NCI-H2171 treated with DMSO at 0.1 percent for 48 hours (cell line): ENCODE measurements around the gene COMTD1.
"Not testable (repeated sequence)": the region's sequence is repeated elsewhere in the genome, so short reads cannot be mapped to it uniquely, and the experiment has no call there.

Experiments
- DNase-seq: peaks from one replicate; lab custom pipeline; 2025; lab: John Stamatoyannopoulos, UW

The COMTD1 gene

GRCh38 chr10:75223507-75223906 lies 12.2 kb downstream of the COMTD1 start:
- no peak for DNase-seq

GRCh38 chr10:75221492-75221891 lies 14.3 kb downstream of the COMTD1 start:
- not testable (repeated sequence) for DNase-seq

GRCh38 chr10:75220274-75220673 lies 15.5 kb downstream of the COMTD1 start:
- DNase-seq: no peak

- no peak for DNase-seq
Measured at GRCh38 chr10:75212343-75212742, 23.4 kb downstream of the COMTD1 start.

- no peak for DNase-seq
Measured at GRCh38 chr10:75211007-75211691, 24.6 kb downstream of the COMTD1 start.

GRCh38 chr10:75210282-75211006 lies 25.3 kb downstream of the COMTD1 start, which contains the start of gene VDAC2:
VDAC2 (plus strand) TSS chr10:75210796; CDS start chr10:75211159, 363 bp downstream.
- peak; percentile 85 for DNase-seq

- peak; percentile 69 for DNase-seq
Measured at GRCh38 chr10:75209921-75210281, 25.9 kb downstream of the COMTD1 start.

- peak; percentile 25 for DNase-seq
Measured at GRCh38 chr10:75209086-75209920, 26.5 kb downstream of the COMTD1 start.

GRCh38 chr10:75208181-75208580 lies 27.6 kb downstream of the COMTD1 start:
- peak; percentile 7 for DNase-seq

- no peak for DNase-seq
Measured at GRCh38 chr10:75207857-75208144, 28.0 kb downstream of the COMTD1 start.

- DNase-seq: no peak
Measured at GRCh38 chr10:75207079-75207856, 28.5 kb downstream of the COMTD1 start.

GRCh38 chr10:75206638-75207037 lies 29.1 kb downstream of the COMTD1 start:
- peak; percentile 25 for DNase-seq

- DNase-seq: no peak
Measured at GRCh38 chr10:75205908-75206307, 29.8 kb downstream of the COMTD1 start.

- no peak for DNase-seq
Measured at GRCh38 chr10:75203724-75204123, 32.0 kb downstream of the COMTD1 start.

- not testable (repeated sequence) for DNase-seq
Measured at GRCh38 chr10:75203046-75203620, 32.6 kb downstream of the COMTD1 start.

GRCh38 chr10:75202321-75203045 lies 33.3 kb downstream of the COMTD1 start:
- no peak for DNase-seq

GRCh38 chr10:75201793-75202307 lies 33.9 kb downstream of the COMTD1 start:
- no peak for DNase-seq

- DNase-seq: not testable (repeated sequence)
Measured at GRCh38 chr10:75199949-75200348, 35.8 kb downstream of the COMTD1 start.

GRCh38 chr10:75197906-75198305 lies 37.9 kb downstream of the COMTD1 start:
- no peak for DNase-seq

- DNase-seq: no peak
Measured at GRCh38 chr10:75197066-75197465, 38.7 kb downstream of the COMTD1 start.
